Neuronal stem cell (in vitro differentiated cells): ENCODE measurements around the gene GABBR1.
A peak's percentile ranks its signal among the peaks of the same experiment; 100 is the strongest.

Experiments
- DNase-seq: peaks from one replicate; pipeline ENCODE4 v3.0.0-alpha.2; 2013; ENCODE audit warnings: low spot score
- H2AFZ ChIP-seq: one replicate; pipeline ENCODE4 v1.6.1; 2013; ENCODE audit warnings: mild to moderate bottlenecking, low read length, inconsistent platforms
- H2AK5ac ChIP-seq: 2 replicates; pipeline ENCODE4 v1.6.1; 2013; ENCODE audit warnings: low read depth, mild to moderate bottlenecking, inconsistent platforms, low read length, moderate library complexity, mixed read lengths
- H2BK120ac ChIP-seq: 2 replicates; pipeline ENCODE4 v1.6.1; 2013; ENCODE audit warnings: low read depth, mild to moderate bottlenecking, inconsistent platforms, low read length, moderate library complexity, mixed read lengths
- H2BK12ac ChIP-seq: one replicate; pipeline ENCODE4 v1.6.1; 2013; ENCODE audit warnings: low read length, inconsistent platforms
- H2BK15ac ChIP-seq: 2 replicates; pipeline ENCODE4 v1.6.1; 2013; ENCODE audit warnings: mild to moderate bottlenecking, low read length, inconsistent platforms, mixed read lengths
- H2BK5ac ChIP-seq: one replicate; pipeline ENCODE4 v1.6.1; 2013; ENCODE audit warnings: inconsistent platforms, mild to moderate bottlenecking, low read length, moderate library complexity
- H3K14ac ChIP-seq: one replicate; pipeline ENCODE4 v1.6.1; 2013; ENCODE audit warnings: low read length, inconsistent platforms
- H3K18ac ChIP-seq: 2 replicates; pipeline ENCODE4 v1.6.1; 2013; ENCODE audit warnings: low read length, inconsistent platforms
- H3K23ac ChIP-seq: 2 replicates; pipeline ENCODE4 v1.6.1; 2013; ENCODE audit warnings: low read depth, mild to moderate bottlenecking, mixed read lengths, low read length, inconsistent platforms; ENCODE audit not compliant: poor library complexity
- H3K27ac ChIP-seq: replicated peaks from 3 replicates; pipeline ENCODE4 v1.5.1; 2013; ENCODE audit warnings: low read length, inconsistent platforms
- H3K27me3 ChIP-seq, 3 experiments: 2 replicates each; pipeline ENCODE4 v1.6.1; 2013; ENCODE audit warnings: low read length in 3 of 3, mild to moderate bottlenecking in 2 of 3, inconsistent platforms in 1 of 3, low read depth in 1 of 3, mixed read lengths in 1 of 3, moderate library complexity in 1 of 3; ENCODE audit not compliant: control insufficient read depth in 3 of 3, insufficient read depth in 3 of 3
- H3K36me3 ChIP-seq, 2 donors: replicated peaks in 1 of 2; 2 replicates each; pipeline ENCODE4 v1.6.1; 2013; ENCODE audit warnings: low read length in 2 of 2; ENCODE audit not compliant: control insufficient read depth in 2 of 2, insufficient read depth in 2 of 2
- H3K4ac ChIP-seq: 2 replicates; pipeline ENCODE4 v1.6.1; 2013; ENCODE audit warnings: inconsistent platforms, mild to moderate bottlenecking, low read length, moderate library complexity
- H3K4me1 ChIP-seq, 2 donors: 1 replicate in 1 of 2; 2 replicates in 1 of 2; pipeline ENCODE4 v1.6.1; 2013; ENCODE audit warnings: low read length in 2 of 2, low read depth in 1 of 2; ENCODE audit not compliant: control insufficient read depth in 2 of 2, insufficient read depth in 1 of 2
- H3K4me2 ChIP-seq: one replicate; pipeline ENCODE4 v1.6.1; 2013; ENCODE audit warnings: mild to moderate bottlenecking, low read length, inconsistent platforms; ENCODE audit not compliant: insufficient read depth, poor library complexity, severe bottlenecking
- H3K4me3 ChIP-seq, 2 donors: 2 replicates each; pipeline ENCODE4 v1.5.1; 2013; ENCODE audit warnings: low read length in 2 of 2, mild to moderate bottlenecking in 2 of 2, inconsistent platforms in 1 of 2, moderate library complexity in 1 of 2
- H3K79me1 ChIP-seq: one replicate; pipeline ENCODE4 v1.6.1; 2013; ENCODE audit warnings: low read depth, mild to moderate bottlenecking, inconsistent platforms, low read length, moderate library complexity
- H3K9ac ChIP-seq: one replicate; pipeline ENCODE4 v1.6.1; 2013; ENCODE audit warnings: mild to moderate bottlenecking, low read depth, low read length, inconsistent platforms; ENCODE audit not compliant: poor library complexity
- H3K9me3 ChIP-seq, 2 donors: replicated peaks in 1 of 2; 2 replicates each; pipeline versions ENCODE3 to v1.6.1; 2013; ENCODE audit warnings: low read length in 2 of 2, mild to moderate bottlenecking in 2 of 2, inconsistent platforms in 1 of 2, low read depth in 1 of 2, mixed read lengths in 1 of 2, moderate library complexity in 1 of 2; ENCODE audit not compliant: control insufficient read depth in 2 of 2, insufficient read depth in 1 of 2
- H4K8ac ChIP-seq: one replicate; pipeline ENCODE4 v1.6.1; 2013; ENCODE audit warnings: low read depth, mild to moderate bottlenecking, inconsistent platforms, low read length, moderate library complexity
- H4K91ac ChIP-seq: one replicate; pipeline ENCODE4 v1.6.1; 2013; ENCODE audit warnings: low read length, low read depth, mild to moderate bottlenecking, inconsistent platforms; ENCODE audit not compliant: poor library complexity
- whole genome bisulfite sequencing, 2 donors: extraction: QIAGEN DNeasy Blood & Tissue Kit; methylation state at CpG; one replicate each; pipeline ENCODE4 v1.1.7; 2013; ENCODE audit warnings: missing lambda C conversion rate in 2 of 2, mixed read lengths in 1 of 2; ENCODE audit not compliant: insufficient read length in 2 of 2, insufficient replicate concordance in 1 of 2; ENCODE audit errors: extremely low coverage in 2 of 2; 5-methylcytosine and 5-hydroxymethylcytosine counted together

GABBR1 gene

GRCh38 chr6:29529956-29530355 lies 103.0 kb downstream of the GABBR1 start:
- no peak overlapping the region for H4K8ac ChIP-seq
- H2BK120ac ChIP-seq: no peak overlapping the region
- H3K79me1 ChIP-seq: no peaks in the 10 kb centered on the region
- H3K4me2 ChIP-seq: no peak overlapping the region
- no peak overlapping the region for H3K18ac ChIP-seq
- H2AFZ ChIP-seq: no peak overlapping the region
- H2BK15ac ChIP-seq: no peak overlapping the region
- no peak overlapping the region for H2AK5ac ChIP-seq
- H3K14ac ChIP-seq: no peak overlapping the region
- no peaks in the 10 kb centered on the region for H3K9me3 ChIP-seq
- peaks cover 0 to 16% (median 0%) of the 10 kb centered on the region in 3 experiments for H3K27me3 ChIP-seq
- H4K91ac ChIP-seq: no peak overlapping the region
- no peaks in the 10 kb centered on the region for H3K4me1 ChIP-seq
- no peak overlapping the region for H3K23ac ChIP-seq
- no peaks in the 10 kb centered on the region for H3K36me3 ChIP-seq
- H3K9ac ChIP-seq: no peak overlapping the region
- no peak overlapping the region for H2BK12ac ChIP-seq
- H3K4me3 ChIP-seq: no peak overlapping the region
- H2BK5ac ChIP-seq: peak overlapping the region; percentile 1
- no peak for DNase-seq
- WGBS, 2 donors: no CpG with 5 or more reads among the region's 3 CpGs
- H3K4ac ChIP-seq: no peak overlapping the region
- H3K27ac ChIP-seq: no peak overlapping the region

- no peak overlapping the region for H2BK120ac ChIP-seq
- H2AK5ac ChIP-seq: peak overlapping the region; percentile 58
- no peak overlapping the region for H3K4ac ChIP-seq
- H3K27ac ChIP-seq: no peak overlapping the region
- no peak overlapping the region for H3K4me2 ChIP-seq
- H3K4me3 ChIP-seq: no peak overlapping the region
- no CpG with 5 or more reads among the region's 2 CpGs for WGBS, 2 donors
- no peaks in the 10 kb centered on the region for H3K79me1 ChIP-seq
- no peak overlapping the region for H2AFZ ChIP-seq
- H3K23ac ChIP-seq: no peak overlapping the region
- peak overlapping the region; percentile 18 for H2BK5ac ChIP-seq
- H2BK15ac ChIP-seq: no peak overlapping the region
- H3K18ac ChIP-seq: peak overlapping the region; percentile 55
- no peak overlapping the region for H2BK12ac ChIP-seq
- H3K27me3 ChIP-seq: peaks cover 0 to 16% (median 0%) of the 10 kb centered on the region in 3 experiments
- H4K91ac ChIP-seq: no peak overlapping the region
- peak overlapping the region; percentile 26 for H3K14ac ChIP-seq
- no peaks in the 10 kb centered on the region for H3K4me1 ChIP-seq
- no peaks in the 10 kb centered on the region for H3K36me3 ChIP-seq
- H3K9me3 ChIP-seq: no peaks in the 10 kb centered on the region
- H4K8ac ChIP-seq: peak overlapping the region; percentile 57
- no peak for DNase-seq
- no peak overlapping the region for H3K9ac ChIP-seq
Measured at GRCh38 chr6:29528988-29529560, 103.9 kb downstream of the GABBR1 start.

DNA sequence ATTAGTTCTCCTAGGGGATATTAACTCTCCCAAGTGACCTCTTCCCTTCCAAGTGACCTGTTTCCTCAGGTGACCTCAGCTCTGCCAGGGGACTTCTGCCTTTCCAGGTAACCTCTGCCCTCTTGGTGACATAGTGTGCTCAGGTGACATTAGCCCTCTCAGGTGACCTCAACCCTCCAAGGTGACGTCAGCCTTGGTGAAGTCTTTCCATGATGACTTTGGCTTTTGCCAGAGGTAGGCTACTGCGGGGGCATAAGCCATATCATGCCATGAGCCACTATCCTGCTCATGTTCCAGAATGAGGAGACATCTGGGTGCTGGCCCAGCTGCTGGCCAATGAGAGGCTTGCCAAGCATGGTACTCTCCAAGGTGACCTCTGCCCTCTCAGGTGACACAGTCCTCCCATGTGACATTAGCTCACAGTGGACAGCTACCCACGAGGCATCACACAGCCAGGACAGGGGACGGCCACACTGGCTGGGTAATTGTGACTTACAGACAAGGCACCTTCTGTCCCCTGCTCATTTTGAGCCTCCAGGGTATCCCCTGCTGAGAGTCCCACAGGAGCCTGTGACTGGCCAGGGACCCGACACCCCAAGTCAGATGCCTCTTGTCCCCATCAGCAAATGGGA lies 104.6 kb downstream of the GABBR1 start:
- Histone ChIP-seq H3K36me3 (no peaks in the 10 kb centered on the region), H2BK120ac (no peak overlapping the region), H2AK5ac (no peak overlapping the region), H3K9me3 (peaks cover 0 to 2% of the 10 kb centered on the region in 2 donors), H2BK15ac (no peak overlapping the region), H3K23ac (no peak overlapping the region), H3K9ac (peak overlapping the region; percentile 10), H3K27ac (no peak overlapping the region), H3K4me3 (no peak overlapping the region), H2AFZ (no peak overlapping the region), H3K79me1 (no peaks in the 10 kb centered on the region), H4K91ac (no peak overlapping the region), H2BK12ac (no peak overlapping the region), H3K27me3 (peaks cover 0 to 16% (median under 1%) of the 10 kb centered on the region in 3 experiments), H3K18ac (peak overlapping the region; percentile 55), H2BK5ac (peak overlapping the region; percentile 43), H3K14ac (peak overlapping the region; percentile 26), H3K4me2 (no peak overlapping the region), H3K4ac (no peak overlapping the region), H4K8ac (no peak overlapping the region), H3K4me1 (no peaks in the 10 kb centered on the region)
- no CpG with 5 or more reads among the region's 5 CpGs for WGBS, 2 donors
- DNase-seq: no peak

GRCh38 chr6:29527564-29527963 lies 105.4 kb downstream of the GABBR1 start:
- Histone ChIP-seq H2BK12ac (peak overlapping the region; percentile 93), H2AFZ (no peak overlapping the region), H3K9me3 (peaks cover 1 to 6% of the 10 kb centered on the region in 2 donors), H3K36me3 (no peaks in the 10 kb centered on the region), H2BK5ac (no peak overlapping the region), H3K79me1 (no peaks in the 10 kb centered on the region), H3K27me3 (peaks cover 0 to 16% (median 2%) of the 10 kb centered on the region in 3 experiments), H2BK120ac (no peak overlapping the region), H2AK5ac (no peak overlapping the region), H3K18ac (peak overlapping the region; percentile 27), H3K23ac (peak overlapping the region; percentile 48), H3K4ac (no peak overlapping the region), H2BK15ac (no peak overlapping the region), H3K27ac (no peak overlapping the region), H3K14ac (peak overlapping the region; percentile 40), H3K4me3 (no peak overlapping the region), H4K8ac (no peak overlapping the region), H3K4me1 (no peaks in the 10 kb centered on the region), H3K9ac (no peak overlapping the region), H4K91ac (no peak overlapping the region), H3K4me2 (no peak overlapping the region)
- no CpG with 5 or more reads among the region's 2 CpGs for WGBS, 2 donors
- no peak for DNase-seq
